Measurements from ENCODE around the gene SREK1IP1. TPM values are rescaled to one million over a fixed set of nuclear protein-coding genes. Genes with fewer than 3 reads are reported as not detected.

SREK1IP1 gene
- total and polyA plus RNA-seq, 2 of the 13 experiments (the other 11 are each of a cell fraction or from before 2014, with no cell fraction given): 3.1 to 16.5 TPM

DNA sequence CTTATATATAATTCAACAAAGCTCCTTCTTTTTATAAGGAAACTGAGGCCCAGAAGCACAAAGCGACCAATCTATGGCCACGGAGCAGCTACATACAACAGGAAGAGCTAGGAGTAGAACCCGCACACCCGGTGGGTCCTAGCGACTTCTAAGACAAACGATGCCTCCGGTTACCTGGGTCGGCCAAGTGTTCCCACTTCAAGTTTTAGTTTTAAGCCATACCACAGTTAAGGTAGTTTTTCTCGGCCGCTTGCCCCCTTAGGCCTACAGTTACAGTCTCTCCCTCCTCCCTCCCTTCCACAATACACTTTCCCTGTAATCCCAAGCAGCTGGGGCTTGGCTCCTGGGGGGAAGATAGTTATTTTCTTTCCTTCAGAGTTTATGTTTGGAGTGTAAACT lies 533 bp downstream of the SREK1IP1 start:
- peak overlapping the region; percentile 91 to 99 (median 98) for H3K4me3 ChIP-seq (replicated peaks in 1 of 3; ENCODE audit: insufficient read depth in 1 of 3, low read depth in 2 of 3, low read length in 3 of 3)
- peak overlapping the region; percentile 97 for H3K9ac ChIP-seq (ENCODE audit: insufficient read depth, low read depth, low read length)
- FAIRE-seq (no peak), DNase-seq (ENCODE audit: low spot score) (peak; percentile 3), ATAC-seq (peak; percentile 47)
- POLR2A ChIA-PET: no interaction called here
- H3K9me3 ChIP-seq (ENCODE audit: low read length): no peaks in the 10 kb centered on the region
- H3K4me1 ChIP-seq (ENCODE audit: insufficient read depth, low read length): peaks cover 39% of the 10 kb centered on the region
- TSS peak; percentile 63 for BruUV-seq (replicated peaks)
- peak overlapping the region; percentile 96 for H3K27ac ChIP-seq (ENCODE audit: extremely low read length, insufficient read depth, low read length)
- CTCF ChIA-PET (ENCODE audit: low intra/inter-chr PET ratio, low total read pairs): no interaction called here
- H3K4me2 ChIP-seq (ENCODE audit: low read depth, low read length): peak overlapping the region; percentile 93
- H4K20me1 ChIP-seq (ENCODE audit: insufficient read depth, low read length): no peaks in the 10 kb centered on the region
- peak overlapping the region; percentile 99 for H2AFZ ChIP-seq (ENCODE audit: low read length)
- 1% methylated on average over 10 of the region's 10 CpGs for WGBS (ENCODE audit: low lambda C conversion rate)
- intact Hi-C loops (cut with micrococcal nuclease; ENCODE audit: unreplicated experiment): loop anchor here (5.0 kb wide), 1 partner anchor 131 kb away; no protein-coding TSS in a partner anchor
- no peaks in the 10 kb centered on the region; a peak in 1 of 5 replicates for H3K27me3 ChIP-seq (ENCODE audit: control insufficient read depth in 1 of 2, insufficient read depth in 2 of 2, low read length in 2 of 2)
- H3K36me3 ChIP-seq (replicated peaks in 1 of 2; ENCODE audit: control insufficient read depth in 1 of 2, insufficient read depth in 2 of 2, low read length in 2 of 2): peaks cover 0 to 22% of the 10 kb centered on the region in 2 experiments; a peak in 1 of 5 replicates
- in situ Hi-C loops (cut with HindIII; ENCODE audit: extremely low pct_ligation_motif_present, low pct_unique_long_range_greater_than_20kb): no loop called here
- TF ChIP-seq ZNF468 (CRISPR knock-in tag; IDR thresholded peaks at IDR 0.05): 0 out of 2 replicates have a peak, but pooled peaks have one; percentile 3
- TF ChIP-seq CHD4 (IDR thresholded peaks at IDR 0.05; ENCODE audit: borderline replicate concordance, low read length): no peak
- TF ChIP-seq, protein P1, sequence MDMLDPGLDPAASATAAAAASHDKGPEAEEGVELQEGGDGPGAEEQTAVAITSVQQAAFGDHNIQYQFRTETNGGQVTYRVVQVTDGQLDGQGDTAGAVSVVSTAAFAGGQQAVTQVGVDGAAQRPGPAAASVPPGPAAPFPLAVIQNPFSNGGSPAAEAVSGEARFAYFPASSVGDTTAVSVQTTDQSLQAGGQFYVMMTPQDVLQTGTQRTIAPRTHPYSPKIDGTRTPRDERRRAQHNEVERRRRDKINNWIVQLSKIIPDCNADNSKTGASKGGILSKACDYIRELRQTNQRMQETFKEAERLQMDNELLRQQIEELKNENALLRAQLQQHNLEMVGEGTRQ (IDR thresholded peaks at IDR 0.05; ENCODE audit: low read depth, low read length): no peak
- TF ChIP-seq, protein P1 (CRISPR knock-in tag; IDR thresholded peaks at IDR 0.05; ENCODE audit: borderline replicate concordance): no peak
- TF ChIP-seq FOXC1 (CRISPR knock-in tag; IDR thresholded peaks at IDR 0.05; ENCODE audit: borderline replicate concordance): 0 out of 2 replicates have a peak, but pooled peaks have one; percentile 0
- TF ChIP-seq ZNF75D (CRISPR knock-in tag; IDR thresholded peaks at IDR 0.05; ENCODE audit: borderline replicate concordance): no peak
- TF ChIP-seq, protein P2, sequence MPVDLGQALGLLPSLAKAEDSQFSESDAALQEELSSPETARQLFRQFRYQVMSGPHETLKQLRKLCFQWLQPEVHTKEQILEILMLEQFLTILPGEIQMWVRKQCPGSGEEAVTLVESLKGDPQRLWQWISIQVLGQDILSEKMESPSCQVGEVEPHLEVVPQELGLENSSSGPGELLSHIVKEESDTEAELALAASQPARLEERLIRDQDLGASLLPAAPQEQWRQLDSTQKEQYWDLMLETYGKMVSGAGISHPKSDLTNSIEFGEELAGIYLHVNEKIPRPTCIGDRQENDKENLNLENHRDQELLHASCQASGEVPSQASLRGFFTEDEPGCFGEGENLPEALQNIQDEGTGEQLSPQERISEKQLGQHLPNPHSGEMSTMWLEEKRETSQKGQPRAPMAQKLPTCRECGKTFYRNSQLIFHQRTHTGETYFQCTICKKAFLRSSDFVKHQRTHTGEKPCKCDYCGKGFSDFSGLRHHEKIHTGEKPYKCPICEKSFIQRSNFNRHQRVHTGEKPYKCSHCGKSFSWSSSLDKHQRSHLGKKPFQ (CRISPR knock-in tag; IDR thresholded peaks at IDR 0.05; ENCODE audit: insufficient replicate concordance): peak; percentile 8
- no peak for TF ChIP-seq NAIF1 (CRISPR knock-in tag; IDR thresholded peaks at IDR 0.05; ENCODE audit: borderline replicate concordance)
- no peak for TF ChIP-seq PTBP1 (IDR thresholded peaks at IDR 0.05; ENCODE audit: low read depth, low read length, poor library complexity, severe bottlenecking)
- TF ChIP-seq SMYD3 (CRISPR knock-in tag; IDR thresholded peaks at IDR 0.05): no peak
- no peak for TF ChIP-seq SIN3B (IDR thresholded peaks at IDR 0.05; ENCODE audit: low read length)
- TF ChIP-seq, protein P3, sequence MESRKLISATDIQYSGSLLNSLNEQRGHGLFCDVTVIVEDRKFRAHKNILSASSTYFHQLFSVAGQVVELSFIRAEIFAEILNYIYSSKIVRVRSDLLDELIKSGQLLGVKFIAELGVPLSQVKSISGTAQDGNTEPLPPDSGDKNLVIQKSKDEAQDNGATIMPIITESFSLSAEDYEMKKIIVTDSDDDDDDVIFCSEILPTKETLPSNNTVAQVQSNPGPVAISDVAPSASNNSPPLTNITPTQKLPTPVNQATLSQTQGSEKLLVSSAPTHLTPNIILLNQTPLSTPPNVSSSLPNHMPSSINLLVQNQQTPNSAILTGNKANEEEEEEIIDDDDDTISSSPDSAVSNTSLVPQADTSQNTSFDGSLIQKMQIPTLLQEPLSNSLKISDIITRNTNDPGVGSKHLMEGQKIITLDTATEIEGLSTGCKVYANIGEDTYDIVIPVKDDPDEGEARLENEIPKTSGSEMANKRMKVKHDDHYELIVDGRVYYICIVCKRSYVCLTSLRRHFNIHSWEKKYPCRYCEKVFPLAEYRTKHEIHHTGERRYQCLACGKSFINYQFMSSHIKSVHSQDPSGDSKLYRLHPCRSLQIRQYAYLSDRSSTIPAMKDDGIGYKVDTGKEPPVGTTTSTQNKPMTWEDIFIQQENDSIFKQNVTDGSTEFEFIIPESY (CRISPR knock-in tag; IDR thresholded peaks at IDR 0.05): no peak
- no peak for TF ChIP-seq RXRB (CRISPR knock-in tag; IDR thresholded peaks at IDR 0.05; ENCODE audit: borderline replicate concordance)
- TF ChIP-seq PRMT3 (CRISPR knock-in tag; IDR thresholded peaks at IDR 0.05; ENCODE audit: borderline replicate concordance, low read depth): no peak
- TF ChIP-seq RFX3 (CRISPR knock-in tag; IDR thresholded peaks at IDR 0.05): no peak
- TF ChIP-seq CBX5 (CRISPR knock-in tag; IDR thresholded peaks at IDR 0.05; ENCODE audit: borderline replicate concordance): no peak
- TF ChIP-seq ZFYVE20 (CRISPR knock-in tag; IDR thresholded peaks at IDR 0.05; ENCODE audit: borderline replicate concordance, low read depth): no peak
- TF ChIP-seq, protein P4, sequence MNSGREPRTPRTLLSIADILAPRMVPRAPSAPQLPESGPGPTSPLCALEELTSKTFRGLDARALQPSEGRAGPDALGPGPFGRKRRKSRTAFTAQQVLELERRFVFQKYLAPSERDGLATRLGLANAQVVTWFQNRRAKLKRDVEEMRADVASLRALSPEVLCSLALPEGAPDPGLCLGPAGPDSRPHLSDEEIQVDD (CRISPR knock-in tag; IDR thresholded peaks at IDR 0.05; ENCODE audit: borderline replicate concordance): peak; percentile 44; the same call in 1 of the 2 replicates
- peaks cover 64% of the 10 kb centered on the region for H3K79me2 ChIP-seq (ENCODE audit: insufficient read depth, low read length)
